ENCODE data around the gene XIAP. TPM values are rescaled to one million over a fixed set of nuclear protein-coding genes. Genes with fewer than 3 reads are reported as not detected.
"Not testable (repeated sequence)": the region's sequence is repeated elsewhere in the genome, so short reads cannot be mapped to it uniquely, and the experiment has no call there.

The XIAP gene
- total and polyA plus RNA-seq, 2 experiments from 2014 or later: 12.8 to 25.5 TPM

DNA sequence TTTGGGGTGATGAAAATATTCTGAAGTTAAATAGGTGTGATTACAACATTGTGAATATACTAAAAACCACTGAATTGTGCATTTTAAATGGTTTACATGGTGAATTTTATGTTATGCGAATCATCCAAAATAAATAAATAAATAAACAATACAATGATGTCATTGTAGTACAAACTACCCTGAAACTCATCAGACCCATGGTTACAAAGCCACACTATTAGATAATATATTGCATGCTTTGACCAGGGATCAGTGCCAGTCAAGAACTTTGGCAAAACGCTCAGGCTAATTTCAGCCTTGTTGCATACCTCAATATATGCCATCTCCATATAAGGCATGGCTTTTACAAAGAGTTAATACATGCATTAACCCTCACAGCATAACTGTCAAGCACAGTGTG is 45.5 kb upstream of the XIAP start (continued):
- TF ChIP-seq, protein P1, sequence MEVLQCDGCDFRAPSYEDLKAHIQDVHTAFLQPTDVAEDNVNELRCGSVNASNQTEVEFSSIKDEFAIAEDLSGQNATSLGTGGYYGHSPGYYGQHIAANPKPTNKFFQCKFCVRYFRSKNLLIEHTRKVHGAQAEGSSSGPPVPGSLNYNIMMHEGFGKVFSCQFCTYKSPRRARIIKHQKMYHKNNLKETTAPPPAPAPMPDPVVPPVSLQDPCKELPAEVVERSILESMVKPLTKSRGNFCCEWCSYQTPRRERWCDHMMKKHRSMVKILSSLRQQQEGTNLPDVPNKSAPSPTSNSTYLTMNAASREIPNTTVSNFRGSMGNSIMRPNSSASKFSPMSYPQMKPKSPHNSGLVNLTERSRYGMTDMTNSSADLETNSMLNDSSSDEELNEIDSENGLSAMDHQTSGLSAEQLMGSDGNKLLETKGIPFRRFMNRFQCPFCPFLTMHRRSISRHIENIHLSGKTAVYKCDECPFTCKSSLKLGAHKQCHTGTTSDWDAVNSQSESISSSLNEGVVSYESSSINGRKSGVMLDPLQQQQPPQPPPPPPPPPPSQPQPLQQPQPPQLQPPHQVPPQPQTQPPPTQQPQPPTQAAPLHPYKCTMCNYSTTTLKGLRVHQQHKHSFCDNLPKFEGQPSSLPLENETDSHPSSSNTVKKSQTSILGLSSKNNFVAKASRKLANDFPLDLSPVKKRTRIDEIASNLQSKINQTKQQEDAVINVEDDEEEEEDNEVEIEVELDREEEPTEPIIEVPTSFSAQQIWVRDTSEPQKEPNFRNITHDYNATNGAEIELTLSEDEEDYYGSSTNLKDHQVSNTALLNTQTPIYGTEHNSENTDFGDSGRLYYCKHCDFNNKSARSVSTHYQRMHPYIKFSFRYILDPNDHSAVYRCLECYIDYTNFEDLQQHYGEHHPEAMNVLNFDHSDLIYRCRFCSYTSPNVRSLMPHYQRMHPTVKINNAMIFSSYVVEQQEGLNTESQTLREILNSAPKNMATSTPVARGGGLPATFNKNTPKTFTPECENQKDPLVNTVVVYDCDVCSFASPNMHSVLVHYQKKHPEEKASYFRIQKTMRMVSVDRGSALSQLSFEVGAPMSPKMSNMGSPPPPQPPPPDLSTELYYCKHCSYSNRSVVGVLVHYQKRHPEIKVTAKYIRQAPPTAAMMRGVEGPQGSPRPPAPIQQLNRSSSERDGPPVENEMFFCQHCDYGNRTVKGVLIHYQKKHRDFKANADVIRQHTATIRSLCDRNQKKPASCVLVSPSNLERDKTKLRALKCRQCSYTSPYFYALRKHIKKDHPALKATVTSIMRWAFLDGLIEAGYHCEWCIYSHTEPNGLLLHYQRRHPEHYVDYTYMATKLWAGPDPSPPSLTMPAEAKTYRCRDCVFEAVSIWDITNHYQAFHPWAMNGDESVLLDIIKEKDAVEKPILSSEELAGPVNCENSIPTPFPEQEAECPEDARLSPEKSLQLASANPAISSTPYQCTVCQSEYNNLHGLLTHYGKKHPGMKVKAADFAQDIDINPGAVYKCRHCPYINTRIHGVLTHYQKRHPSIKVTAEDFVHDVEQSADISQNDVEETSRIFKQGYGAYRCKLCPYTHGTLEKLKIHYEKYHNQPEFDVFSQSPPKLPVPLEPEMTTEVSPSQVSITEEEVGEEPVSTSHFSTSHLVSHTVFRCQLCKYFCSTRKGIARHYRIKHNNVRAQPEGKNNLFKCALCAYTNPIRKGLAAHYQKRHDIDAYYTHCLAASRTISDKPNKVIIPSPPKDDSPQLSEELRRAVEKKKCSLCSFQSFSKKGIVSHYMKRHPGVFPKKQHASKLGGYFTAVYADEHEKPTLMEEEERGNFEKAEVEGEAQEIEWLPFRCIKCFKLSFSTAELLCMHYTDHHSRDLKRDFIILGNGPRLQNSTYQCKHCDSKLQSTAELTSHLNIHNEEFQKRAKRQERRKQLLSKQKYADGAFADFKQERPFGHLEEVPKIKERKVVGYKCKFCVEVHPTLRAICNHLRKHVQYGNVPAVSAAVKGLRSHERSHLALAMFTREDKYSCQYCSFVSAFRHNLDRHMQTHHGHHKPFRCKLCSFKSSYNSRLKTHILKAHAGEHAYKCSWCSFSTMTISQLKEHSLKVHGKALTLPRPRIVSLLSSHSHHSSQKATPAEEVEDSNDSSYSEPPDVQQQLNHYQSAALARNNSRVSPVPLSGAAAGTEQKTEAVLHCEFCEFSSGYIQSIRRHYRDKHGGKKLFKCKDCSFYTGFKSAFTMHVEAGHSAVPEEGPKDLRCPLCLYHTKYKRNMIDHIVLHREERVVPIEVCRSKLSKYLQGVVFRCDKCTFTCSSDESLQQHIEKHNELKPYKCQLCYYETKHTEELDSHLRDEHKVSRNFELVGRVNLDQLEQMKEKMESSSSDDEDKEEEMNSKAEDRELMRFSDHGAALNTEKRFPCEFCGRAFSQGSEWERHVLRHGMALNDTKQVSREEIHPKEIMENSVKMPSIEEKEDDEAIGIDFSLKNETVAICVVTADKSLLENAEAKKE (CRISPR knock-in tag; IDR thresholded peaks at IDR 0.05): no peak
- TF ChIP-seq CREB1 (CRISPR knock-in tag; IDR thresholded peaks at IDR 0.05; ENCODE audit: low read depth) (no peak), ZNF331 (CRISPR knock-in tag; IDR thresholded peaks at IDR 0.05; ENCODE audit: low read depth) (no peak)

DNA sequence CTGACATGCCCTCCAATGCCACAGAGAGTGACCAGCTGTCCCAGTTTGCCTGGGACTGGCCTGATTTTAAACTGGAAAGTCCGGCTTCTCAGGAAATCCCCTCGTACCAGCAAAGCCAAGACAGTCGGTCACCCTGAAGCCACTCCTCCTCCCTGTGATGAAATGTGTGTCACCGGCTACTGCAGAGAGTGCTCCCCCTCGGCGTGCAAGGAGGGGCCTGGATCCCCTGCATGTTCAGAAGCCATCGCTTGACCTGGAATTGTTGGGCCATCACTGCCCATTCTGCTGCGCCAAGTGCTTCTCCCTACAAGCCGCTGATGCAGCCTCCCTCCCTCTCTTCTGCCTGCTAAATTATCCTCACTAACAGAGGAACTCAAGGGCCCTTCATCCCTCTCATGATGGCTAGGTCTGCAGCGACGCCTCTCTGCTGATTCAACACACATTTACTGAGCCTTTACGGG is 44.9 kb upstream of the XIAP start:
- H3K27ac ChIP-seq (ENCODE audit: low read depth); ATAC-seq; H3K79me2 ChIP-seq (replicated peaks; ENCODE audit: insufficient read depth); H3K27me3 Mint-ChIP-seq (ENCODE audit: insufficient read depth, low read depth, poor library complexity); H3K9me3 Mint-ChIP-seq; DNase-seq (ENCODE audit: low spot score); H3K4me1 ChIP-seq (ENCODE audit: insufficient read depth); H3K27me3 ChIP-seq (ENCODE audit: insufficient read depth); H3K4me3 Mint-ChIP-seq; H3K4me3 ChIP-seq; H2AFZ ChIP-seq; H3K27ac Mint-ChIP-seq; H3K9me2 ChIP-seq (ENCODE audit: insufficient read depth); H3K36me3 Mint-ChIP-seq (ENCODE audit: low read depth); H3F3A ChIP-seq (replicated peaks; ENCODE audit: low read depth); H3K4me2 ChIP-seq; H3K4me1 Mint-ChIP-seq; H3K36me3 ChIP-seq (ENCODE audit: insufficient read depth); H4K20me1 ChIP-seq (replicated peaks; ENCODE audit: insufficient read depth): not testable (repeated sequence)

DNA sequence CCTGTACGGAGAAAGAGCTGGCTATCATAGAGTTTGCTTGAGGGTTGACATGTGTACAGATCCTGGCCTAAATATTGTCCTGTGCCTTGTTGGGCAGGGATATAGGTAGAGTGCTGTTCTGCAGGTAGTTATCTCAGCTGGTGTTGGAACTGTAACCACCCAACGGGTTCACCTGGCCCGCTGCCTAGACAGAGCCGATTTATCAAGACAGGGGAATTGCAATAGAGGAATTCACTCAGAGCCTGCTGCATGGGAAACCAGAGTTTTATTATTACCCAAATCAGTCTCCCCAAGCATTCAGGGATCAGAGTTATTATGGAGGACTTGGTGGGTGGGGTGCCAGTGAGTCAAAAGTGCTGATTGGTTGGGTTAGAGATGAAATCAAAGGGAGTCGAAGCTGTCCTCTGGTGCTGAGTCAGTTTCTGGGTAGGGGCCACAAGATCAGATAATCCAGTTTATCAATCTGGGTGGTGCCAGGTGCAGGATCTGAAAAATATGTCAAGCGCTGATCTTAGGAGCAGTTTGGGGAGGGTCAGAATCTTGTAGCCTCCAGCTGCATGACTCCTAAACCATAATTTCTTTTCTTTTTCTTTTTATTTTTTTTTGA is 42.5 kb upstream of the XIAP start:
- no peaks in the 10 kb centered on the region for H3K36me3 Mint-ChIP-seq (ENCODE audit: low read depth)
- H3K27ac Mint-ChIP-seq: no peak overlapping the region
- peaks cover 2% of the 10 kb centered on the region; the same call in 1 of the 3 replicates for H3K9me3 Mint-ChIP-seq
- Histone ChIP-seq H3F3A (replicated peaks; ENCODE audit: low read depth) (no peaks in the 10 kb centered on the region), H3K4me1 (ENCODE audit: insufficient read depth) (no peaks in the 10 kb centered on the region), H3K9me2 (ENCODE audit: insufficient read depth) (no peaks in the 10 kb centered on the region), H3K4me3 (no peak overlapping the region), H3K27me3 (ENCODE audit: insufficient read depth) (no peaks in the 10 kb centered on the region), H2AFZ (no peak overlapping the region), H3K79me2 (replicated peaks; ENCODE audit: insufficient read depth) (no peaks in the 10 kb centered on the region), H3K36me3 (ENCODE audit: insufficient read depth) (no peaks in the 10 kb centered on the region), H3K27ac (ENCODE audit: low read depth) (no peak overlapping the region), H4K20me1 (replicated peaks; ENCODE audit: insufficient read depth) (no peaks in the 10 kb centered on the region), H3K4me2 (no peak overlapping the region)
- H3K27me3 Mint-ChIP-seq (ENCODE audit: insufficient read depth, low read depth, poor library complexity): peaks cover 4% of the 10 kb centered on the region
- H3K4me3 Mint-ChIP-seq: no peak overlapping the region
- ATAC-seq: no peak
- DNase-seq (ENCODE audit: low spot score): no peak
- H3K4me1 Mint-ChIP-seq: peaks cover 2% of the 10 kb centered on the region; the same call in 2 of the 3 replicates
- TF ChIP-seq STAT1 (IDR thresholded peaks at IDR 0.05; ENCODE audit: unreplicated experiment) (no peak), ZNF331 (CRISPR knock-in tag; IDR thresholded peaks at IDR 0.05; ENCODE audit: low read depth) (no peak), JUNB (IDR thresholded peaks at IDR 0.05; ENCODE audit: unreplicated experiment) (no peak), EZH2 (IDR thresholded peaks at IDR 0.05; ENCODE audit: low read depth, unreplicated experiment) (no peak), NANOG (IDR thresholded peaks at IDR 0.05; ENCODE audit: borderline replicate concordance) (no peak)
- TF ChIP-seq, protein P2, sequence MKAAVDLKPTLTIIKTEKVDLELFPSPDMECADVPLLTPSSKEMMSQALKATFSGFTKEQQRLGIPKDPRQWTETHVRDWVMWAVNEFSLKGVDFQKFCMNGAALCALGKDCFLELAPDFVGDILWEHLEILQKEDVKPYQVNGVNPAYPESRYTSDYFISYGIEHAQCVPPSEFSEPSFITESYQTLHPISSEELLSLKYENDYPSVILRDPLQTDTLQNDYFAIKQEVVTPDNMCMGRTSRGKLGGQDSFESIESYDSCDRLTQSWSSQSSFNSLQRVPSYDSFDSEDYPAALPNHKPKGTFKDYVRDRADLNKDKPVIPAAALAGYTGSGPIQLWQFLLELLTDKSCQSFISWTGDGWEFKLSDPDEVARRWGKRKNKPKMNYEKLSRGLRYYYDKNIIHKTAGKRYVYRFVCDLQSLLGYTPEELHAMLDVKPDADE (IDR thresholded peaks at IDR 0.05): no peak
- TF ChIP-seq, protein P3, sequence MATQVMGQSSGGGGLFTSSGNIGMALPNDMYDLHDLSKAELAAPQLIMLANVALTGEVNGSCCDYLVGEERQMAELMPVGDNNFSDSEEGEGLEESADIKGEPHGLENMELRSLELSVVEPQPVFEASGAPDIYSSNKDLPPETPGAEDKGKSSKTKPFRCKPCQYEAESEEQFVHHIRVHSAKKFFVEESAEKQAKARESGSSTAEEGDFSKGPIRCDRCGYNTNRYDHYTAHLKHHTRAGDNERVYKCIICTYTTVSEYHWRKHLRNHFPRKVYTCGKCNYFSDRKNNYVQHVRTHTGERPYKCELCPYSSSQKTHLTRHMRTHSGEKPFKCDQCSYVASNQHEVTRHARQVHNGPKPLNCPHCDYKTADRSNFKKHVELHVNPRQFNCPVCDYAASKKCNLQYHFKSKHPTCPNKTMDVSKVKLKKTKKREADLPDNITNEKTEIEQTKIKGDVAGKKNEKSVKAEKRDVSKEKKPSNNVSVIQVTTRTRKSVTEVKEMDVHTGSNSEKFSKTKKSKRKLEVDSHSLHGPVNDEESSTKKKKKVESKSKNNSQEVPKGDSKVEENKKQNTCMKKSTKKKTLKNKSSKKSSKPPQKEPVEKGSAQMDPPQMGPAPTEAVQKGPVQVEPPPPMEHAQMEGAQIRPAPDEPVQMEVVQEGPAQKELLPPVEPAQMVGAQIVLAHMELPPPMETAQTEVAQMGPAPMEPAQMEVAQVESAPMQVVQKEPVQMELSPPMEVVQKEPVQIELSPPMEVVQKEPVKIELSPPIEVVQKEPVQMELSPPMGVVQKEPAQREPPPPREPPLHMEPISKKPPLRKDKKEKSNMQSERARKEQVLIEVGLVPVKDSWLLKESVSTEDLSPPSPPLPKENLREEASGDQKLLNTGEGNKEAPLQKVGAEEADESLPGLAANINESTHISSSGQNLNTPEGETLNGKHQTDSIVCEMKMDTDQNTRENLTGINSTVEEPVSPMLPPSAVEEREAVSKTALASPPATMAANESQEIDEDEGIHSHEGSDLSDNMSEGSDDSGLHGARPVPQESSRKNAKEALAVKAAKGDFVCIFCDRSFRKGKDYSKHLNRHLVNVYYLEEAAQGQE (IDR thresholded peaks at IDR 0.05; ENCODE audit: unreplicated experiment): no peak
